GM18505 (cell line): ENCODE results near the gene ANKFY1.
A peak's percentile ranks its signal among the peaks of the same experiment; 100 is the strongest.
"Not testable (repeated sequence)": the region's sequence is repeated elsewhere in the genome, so short reads cannot be mapped to it uniquely, and the experiment has no call there.

Experiments used
- ATAC-seq: cut with Tn5 transposase; IDR thresholded peaks from one replicate; pipeline ENCODE4 v1.9.1; 2021; ENCODE audit not compliant: unreplicated experiment
- POLR2A ChIP-seq: IDR thresholded peaks from 4 replicates; pipeline ENCODE4 v1.6.1; 2011; ENCODE audit warnings: borderline replicate concordance; ENCODE audit not compliant: insufficient read depth, insufficient read length; ENCODE audit errors: extremely low read depth

Gene ANKFY1

GRCh38 chr17:4156750-4157381 is 106.9 kb downstream of the ANKFY1 start:
- no peak for TF ChIP-seq POLR2A
- no peak for ATAC-seq

- no peak for ATAC-seq
- TF ChIP-seq POLR2A, result no peak
These were observed 107.7 kb downstream of the ANKFY1 start for GRCh38 chr17:4155980-4156620.

- no peak for ATAC-seq
- TF ChIP-seq POLR2A, result no peak
These were observed 109.6 kb downstream of the ANKFY1 start for GRCh38 chr17:4154201-4154600.

- ATAC-seq, result no peak
- TF ChIP-seq POLR2A, result no peak
These were observed 111.3 kb downstream of the ANKFY1 start for GRCh38 chr17:4152471-4152870.

- TF ChIP-seq POLR2A, result no peak
- ATAC-seq, result no peak
These were observed 113.7 kb downstream of the ANKFY1 start for GRCh38 chr17:4150096-4150495.

- ATAC-seq, result no peak
- no peak for TF ChIP-seq POLR2A
These were observed 115.0 kb downstream of the ANKFY1 start for GRCh38 chr17:4148611-4149308.

GRCh38 chr17:4147751-4148310 is 115.9 kb downstream of the ANKFY1 start:
- TF ChIP-seq POLR2A, result no peak
- no peak for ATAC-seq

GRCh38 chr17:4146641-4147040 is 117.1 kb downstream of the ANKFY1 start:
- no peak for TF ChIP-seq POLR2A
- no peak for ATAC-seq

- no peak for ATAC-seq
- TF ChIP-seq POLR2A, result no peak
These were observed 119.4 kb downstream of the ANKFY1 start for GRCh38 chr17:4144422-4144747.

GRCh38 chr17:4143563-4144421 is 120.0 kb downstream of the ANKFY1 start:
- TF ChIP-seq POLR2A, result peak; percentile 92
- peak; percentile 65 for ATAC-seq

GRCh38 chr17:4142107-4142900 is 121.5 kb downstream of the ANKFY1 start:
- ATAC-seq, result peak; percentile 25
- no peak for TF ChIP-seq POLR2A

- no peak for TF ChIP-seq POLR2A
- ATAC-seq, result no peak
These were observed 123.7 kb downstream of the ANKFY1 start for GRCh38 chr17:4140125-4140524.

- not testable (repeated sequence) for ATAC-seq
These were observed 124.8 kb downstream of the ANKFY1 start for GRCh38 chr17:4138906-4139526.
